ENCODE measurements around the gene ZNF536.

DNA sequence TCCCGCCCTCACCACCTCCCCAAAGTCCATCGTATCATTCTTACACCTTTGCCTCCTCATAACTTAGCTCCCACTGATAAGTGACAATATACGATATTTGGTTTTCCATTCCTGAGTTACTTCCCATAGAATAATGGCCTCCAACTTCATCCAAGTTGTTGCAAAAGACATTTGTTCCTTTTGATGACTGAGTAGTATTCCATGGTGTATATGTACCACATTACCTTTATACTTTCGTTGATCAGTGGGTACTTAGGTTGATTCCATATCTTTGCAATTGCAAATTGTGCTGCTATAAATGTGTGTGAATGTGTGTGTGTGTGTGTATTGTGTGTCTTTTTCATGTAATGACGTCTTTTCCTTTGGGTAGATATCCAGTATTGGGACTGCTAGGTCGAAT, 109.6 kb downstream of the ZNF536 start:
- TF ChIP-seq, protein P1, sequence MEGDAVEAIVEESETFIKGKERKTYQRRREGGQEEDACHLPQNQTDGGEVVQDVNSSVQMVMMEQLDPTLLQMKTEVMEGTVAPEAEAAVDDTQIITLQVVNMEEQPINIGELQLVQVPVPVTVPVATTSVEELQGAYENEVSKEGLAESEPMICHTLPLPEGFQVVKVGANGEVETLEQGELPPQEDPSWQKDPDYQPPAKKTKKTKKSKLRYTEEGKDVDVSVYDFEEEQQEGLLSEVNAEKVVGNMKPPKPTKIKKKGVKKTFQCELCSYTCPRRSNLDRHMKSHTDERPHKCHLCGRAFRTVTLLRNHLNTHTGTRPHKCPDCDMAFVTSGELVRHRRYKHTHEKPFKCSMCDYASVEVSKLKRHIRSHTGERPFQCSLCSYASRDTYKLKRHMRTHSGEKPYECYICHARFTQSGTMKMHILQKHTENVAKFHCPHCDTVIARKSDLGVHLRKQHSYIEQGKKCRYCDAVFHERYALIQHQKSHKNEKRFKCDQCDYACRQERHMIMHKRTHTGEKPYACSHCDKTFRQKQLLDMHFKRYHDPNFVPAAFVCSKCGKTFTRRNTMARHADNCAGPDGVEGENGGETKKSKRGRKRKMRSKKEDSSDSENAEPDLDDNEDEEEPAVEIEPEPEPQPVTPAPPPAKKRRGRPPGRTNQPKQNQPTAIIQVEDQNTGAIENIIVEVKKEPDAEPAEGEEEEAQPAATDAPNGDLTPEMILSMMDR (IDR thresholded peaks at IDR 0.05), result no peak
- no peak for TF ChIP-seq POLR2A (IDR thresholded peaks at IDR 0.05)

All from tibial nerve (tissue), 3 donors.